A204.1 (cell line): Measurements from ENCODE around the gene RAVER1.

Experiments
- FAIRE-seq: peaks from 2 replicates; lab custom pipeline; 2012; peaks lifted over from hg19 to GRCh38; lab: Jason Lieb, UNC

The RAVER1 gene

DNA sequence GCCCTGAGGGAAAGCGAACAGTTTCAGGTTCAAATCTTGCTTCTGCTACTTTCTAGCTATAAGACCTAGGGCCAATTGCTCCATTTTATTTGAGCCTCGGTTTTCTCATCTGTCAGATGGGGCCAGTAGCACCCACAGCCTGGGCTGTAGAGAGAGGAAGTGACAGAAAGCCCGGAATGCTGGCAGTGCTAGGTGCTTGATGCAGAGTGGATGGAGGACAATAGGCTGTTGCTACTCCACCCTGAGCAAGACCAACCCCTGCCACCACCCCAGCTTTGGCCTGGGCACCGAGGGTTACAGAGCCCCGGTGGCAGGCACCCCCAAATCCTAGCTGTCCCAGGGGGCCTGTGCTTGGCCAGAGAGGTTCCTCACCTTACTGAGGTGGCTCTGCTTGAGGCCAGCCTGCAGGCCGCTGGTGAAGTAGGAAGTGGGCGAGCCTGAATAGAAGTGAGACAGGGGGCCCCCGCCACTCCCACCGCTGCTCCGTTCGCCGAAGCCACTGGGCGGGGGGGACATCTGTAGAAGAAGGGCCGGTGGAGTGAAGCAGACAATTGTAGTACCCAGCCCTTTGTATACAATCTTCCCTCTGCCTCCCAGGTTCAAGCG, 15.4 kb downstream of the RAVER1 start:
- no peak for FAIRE-seq

DNA sequence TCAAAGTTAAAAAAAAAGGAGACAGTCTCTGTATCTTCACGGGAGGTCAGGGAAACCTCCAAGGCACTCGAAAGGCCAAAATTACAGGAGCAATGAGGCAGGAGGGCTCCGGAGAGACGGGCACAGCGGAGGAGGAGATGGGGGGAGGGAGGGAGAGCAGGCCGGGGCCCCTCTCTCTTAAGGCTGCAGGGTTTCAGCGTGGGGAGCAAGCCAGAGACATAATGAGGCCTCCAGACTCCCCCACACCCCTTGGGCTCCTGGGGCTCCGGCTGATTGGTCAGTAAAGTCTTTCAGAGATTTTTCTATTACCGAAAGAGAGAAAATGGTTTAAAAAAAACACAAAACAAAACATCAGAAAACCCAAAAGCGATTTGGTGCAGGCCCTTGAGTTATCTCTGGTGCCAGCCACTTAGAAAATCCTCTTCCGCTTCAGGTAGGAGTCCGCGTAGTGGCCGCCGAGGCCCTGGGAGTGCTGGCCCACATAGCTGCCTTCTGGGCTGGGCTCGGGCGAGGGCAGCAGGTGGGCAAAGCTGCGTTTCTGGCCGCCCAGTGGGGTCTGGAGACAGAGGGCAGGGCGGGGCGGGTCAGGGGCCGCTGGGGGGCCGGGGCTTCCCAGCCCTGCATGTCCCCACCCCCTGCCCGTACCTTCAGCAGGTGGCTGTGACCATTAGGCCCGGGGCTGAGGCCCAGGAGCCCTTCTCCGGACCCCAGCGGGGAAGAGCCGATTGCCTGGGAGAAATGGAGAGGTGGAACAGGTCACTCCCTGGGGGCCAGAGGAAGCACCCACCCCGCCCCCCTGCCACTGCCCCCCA, 16.1 kb downstream of the RAVER1 start:
- FAIRE-seq = no peak

DNA sequence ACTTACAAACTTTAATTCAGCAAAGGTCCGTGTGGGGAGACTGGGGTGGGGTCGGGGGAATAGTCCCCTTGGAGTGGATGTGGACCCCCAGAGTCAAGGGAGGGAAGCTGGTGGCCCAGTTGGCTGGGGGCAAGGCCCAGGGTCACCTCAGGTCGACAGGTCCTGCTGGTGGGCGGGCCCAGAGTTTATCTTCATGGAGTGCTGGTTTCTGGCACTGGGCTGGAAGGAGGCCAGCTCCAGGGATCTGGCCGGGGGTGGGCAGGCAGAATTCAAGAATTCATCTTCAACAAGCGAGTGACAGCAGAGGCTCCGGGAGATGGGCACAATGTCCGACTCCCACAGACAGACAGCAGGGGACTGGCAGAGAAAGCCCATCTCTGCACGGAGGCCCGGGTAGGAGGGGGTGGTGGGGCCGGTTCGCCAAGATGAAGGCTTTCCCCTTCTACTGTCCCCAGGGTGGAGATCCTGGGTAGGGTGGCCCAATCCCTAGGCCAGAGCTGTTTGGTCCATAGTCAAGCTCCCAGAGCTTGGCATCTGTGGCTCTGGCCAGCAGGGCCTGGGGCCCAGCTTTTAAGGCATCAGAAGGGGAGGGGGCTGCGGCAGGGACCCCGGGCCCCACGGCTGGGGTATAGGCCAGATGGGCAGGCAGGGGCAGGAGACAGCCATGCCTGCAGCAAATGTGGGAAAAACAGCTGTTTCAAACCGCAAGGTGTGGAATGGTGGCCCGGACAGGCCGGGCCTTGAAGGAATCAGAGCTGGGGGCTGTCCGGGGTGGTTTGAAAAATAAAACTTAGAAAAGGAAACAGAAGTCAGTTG, 16.9 kb downstream of the RAVER1 start:
- no peak for FAIRE-seq

DNA sequence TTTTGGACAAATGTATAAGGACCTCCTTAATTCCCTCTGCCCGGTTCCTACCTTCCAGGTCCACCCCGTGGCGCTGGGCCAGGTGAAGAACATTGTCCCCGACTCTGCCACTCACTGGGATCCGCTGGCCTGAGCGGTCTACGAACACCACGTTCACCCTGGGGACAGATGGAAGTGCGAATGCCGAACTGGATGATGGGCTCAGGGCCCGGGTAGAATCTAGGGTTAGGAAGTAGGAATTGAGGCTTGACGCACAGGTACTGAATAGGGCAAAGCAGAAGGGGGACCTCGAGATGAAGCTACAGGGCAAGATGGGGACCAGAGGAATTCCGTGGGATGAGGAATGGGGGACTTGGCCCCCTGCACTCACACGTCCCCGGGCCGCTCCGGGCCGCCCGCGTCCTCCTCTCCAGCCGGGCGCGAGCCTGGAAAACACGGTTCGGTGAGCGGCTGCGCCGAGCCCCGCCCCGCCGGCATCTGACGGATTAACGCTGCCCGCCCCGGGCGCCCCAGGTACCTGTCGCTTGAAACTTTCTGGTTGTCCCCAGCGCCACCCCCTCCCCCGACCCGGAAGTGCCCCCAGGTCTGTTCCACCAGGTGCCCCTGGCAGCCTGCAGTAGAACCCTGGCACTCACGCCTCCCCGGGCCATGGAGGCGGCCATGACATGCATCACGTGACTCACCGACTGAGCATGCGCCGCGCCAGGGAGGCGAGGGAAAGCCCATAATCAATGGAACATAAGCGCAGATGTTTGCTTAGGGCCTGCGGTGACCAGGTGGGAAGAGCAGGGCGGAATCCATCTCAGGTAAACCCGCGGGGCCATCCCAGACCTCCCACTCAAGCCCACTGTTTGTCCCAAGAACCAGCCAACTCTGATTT, 17.8 kb downstream of the RAVER1 start, which contains the start of gene FDX2:
Gene FDX2 (minus strand): TSS at position 681 of the 880 bp plus-strand sequence. CDS start 19 bp downstream, at position 662.
- FAIRE-seq = no peak

DNA sequence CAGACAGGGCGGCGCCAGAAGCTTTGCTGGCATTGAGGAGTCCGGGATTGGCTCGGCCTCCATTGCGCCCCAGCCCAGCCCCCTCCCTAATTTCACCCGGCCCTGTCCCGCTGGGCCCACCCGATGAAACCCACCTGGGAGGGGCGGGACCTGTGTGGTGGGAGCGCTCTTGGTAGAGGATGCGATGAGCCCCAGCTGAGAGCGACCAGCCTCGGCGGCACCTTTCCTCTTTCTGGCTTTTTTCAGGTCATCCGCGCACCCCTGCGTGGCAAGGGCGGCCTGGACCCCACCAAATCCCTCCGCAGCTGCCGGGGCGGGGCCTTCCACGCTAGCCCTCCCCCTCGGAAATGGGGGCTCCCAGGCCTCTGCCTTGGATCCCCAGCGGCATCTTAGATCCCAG, 23.9 kb downstream of the RAVER1 start, which contains the start of gene ZGLP1:
Gene ZGLP1 (minus strand): TSS at position 393 of the 400 bp plus-strand sequence.
- FAIRE-seq = no peak

DNA sequence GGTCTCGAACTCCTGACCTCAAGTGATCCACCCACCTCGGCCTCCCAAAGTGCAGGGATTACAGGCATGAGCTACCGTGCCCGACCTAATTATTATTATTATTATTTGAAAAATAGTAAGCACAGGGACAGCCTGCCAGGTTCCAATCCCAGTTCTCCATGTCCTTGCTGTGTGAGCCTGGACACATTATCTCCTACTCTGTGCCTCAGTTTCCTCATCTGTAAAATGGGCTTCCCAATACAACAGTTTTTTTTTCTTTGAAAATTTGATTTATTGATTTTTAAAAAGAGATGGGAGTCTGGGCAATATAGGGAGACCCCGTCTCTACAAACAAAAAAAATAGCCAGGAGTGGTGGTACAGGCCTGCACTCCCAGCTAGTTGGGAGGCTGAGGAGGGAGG, 27.0 kb downstream of the RAVER1 start:
- no peak for FAIRE-seq

DNA sequence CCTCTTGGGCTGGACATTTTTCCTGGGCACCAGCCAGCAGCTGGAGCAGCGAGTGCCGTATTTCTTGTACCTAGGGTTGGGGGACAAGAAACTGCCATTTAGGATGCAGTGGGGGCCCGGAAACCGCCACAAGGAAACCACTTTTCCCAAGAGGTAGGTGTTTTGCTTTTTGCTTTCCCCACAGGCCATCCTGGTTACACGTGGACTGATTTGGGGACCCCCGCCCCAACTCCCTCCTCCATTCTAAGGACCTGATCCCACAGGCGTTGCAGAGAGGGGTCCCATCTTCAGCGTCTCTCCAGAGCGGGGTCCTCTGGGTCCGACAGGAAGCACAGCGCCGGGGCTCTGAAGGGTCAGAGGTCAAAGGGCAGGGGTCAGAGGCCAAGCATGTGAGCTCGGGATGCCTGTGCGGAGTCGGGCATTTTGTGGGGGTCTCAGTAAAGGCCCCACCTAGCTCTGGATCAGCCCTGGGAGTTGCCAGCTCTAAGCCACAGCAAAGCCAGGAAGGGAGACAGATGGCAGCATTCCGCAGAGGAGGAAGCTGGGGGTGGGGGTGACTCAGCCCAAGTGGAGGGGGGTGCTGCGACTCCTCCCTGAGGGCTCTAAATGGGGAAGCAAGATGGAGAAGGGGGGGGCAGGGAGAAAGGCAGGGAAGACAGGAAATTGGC, 28.1 kb downstream of the RAVER1 start:
- FAIRE-seq = no peak

DNA sequence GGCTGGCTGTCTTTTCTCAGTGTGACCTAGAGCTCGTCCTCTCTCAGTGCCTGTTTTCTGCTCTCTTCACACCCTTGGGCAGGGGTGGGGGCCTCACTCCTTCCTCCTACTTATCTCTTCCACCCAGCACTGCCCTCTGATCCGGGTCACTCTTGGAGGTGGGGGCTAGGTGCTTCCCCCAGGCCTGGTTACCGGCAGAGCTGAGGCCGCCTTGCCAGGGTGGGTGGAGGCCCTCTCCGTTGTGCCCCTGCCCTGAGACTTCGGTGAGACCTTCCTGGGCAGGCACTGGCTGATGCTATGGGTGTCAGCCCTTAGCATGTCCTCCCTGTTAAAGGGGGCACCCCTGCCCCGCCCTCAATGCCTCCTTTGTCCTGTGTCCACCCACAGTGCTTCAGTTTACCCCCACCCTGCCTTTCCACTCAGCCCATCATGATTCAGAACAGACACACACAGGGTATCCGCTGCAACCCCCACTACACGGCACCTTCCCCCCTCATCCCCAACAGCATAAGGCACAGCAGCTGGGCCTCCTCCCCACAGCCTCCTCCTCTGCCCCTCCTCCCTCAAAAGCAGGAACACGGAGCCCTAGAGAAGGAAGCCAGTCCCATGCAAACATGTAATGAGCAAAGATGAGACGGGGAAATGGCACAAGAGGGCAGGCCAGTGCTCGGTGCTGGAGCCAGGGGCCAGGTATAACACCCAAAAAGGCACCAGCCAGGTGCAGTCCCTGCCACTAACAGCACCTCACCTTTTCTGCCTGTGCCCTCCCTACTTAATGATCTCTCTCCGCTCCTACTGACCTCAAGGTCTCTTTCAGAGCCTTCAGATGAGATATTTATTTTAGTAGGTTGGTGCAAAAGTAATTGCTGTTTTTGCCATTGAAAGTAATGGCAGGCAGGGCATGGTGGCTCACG, 33.5 kb downstream of the RAVER1 start:
- FAIRE-seq = no peak

DNA sequence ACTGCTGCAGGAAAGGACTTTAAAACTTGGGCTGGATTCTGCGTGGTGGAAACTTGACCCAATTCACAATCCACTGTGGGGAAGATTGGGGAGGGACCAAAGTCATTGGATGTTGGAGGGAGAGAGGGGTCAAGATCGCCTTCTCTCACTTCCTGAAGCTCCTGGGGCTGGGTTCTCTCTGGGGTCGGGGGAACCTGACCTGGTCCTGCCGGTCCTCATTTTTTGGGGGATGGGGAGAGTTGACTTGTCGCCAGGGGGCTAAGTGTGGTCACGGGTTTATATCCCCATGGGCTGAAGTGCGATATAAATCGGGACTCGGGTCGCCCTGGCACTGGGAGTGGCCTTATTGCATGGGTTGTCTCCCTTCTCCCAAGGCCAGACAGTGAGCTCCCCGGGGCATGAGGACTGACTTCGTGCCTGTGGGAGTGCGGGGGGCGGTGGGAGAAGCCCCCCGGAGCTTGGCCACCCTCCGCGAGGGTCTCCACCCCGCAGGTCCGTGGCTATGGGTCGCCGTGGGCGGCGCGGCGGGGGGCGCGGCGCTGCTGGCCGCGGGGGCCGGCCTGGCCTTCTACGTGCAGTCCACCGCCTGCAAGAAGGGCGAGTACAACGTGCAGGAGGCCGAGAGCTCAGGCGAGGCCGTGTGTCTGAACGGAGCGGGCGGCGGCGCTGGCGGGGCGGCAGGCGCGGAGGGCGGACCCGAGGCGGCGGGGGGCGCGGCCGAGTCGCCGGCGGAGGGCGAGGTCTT, 37.3 kb downstream of the RAVER1 start:
- no peak for FAIRE-seq

DNA sequence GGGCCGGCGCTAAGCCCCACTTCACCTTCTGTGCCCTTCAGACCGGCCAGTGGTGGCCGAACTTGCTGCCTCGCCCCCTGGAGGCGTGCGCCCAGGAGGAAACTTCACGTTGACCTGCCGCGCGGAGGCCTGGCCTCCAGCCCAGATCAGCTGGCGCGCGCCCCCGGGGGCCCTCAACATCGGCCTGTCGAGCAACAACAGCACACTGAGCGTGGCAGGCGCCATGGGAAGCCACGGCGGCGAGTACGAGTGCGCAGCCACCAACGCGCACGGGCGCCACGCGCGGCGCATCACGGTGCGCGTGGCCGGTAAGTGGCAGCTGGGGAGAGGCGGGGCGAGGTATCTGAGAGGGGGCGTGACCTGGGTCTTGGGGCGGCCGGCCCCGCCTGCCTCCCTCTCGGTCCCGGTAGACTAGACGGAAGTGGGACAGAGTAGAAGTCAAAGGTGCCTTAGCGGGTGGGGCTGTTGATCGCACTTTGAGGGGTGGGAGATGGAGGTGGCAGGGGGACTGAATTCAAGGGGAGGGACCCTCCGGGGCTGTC, 38.0 kb downstream of the RAVER1 start:
- FAIRE-seq = no peak

DNA sequence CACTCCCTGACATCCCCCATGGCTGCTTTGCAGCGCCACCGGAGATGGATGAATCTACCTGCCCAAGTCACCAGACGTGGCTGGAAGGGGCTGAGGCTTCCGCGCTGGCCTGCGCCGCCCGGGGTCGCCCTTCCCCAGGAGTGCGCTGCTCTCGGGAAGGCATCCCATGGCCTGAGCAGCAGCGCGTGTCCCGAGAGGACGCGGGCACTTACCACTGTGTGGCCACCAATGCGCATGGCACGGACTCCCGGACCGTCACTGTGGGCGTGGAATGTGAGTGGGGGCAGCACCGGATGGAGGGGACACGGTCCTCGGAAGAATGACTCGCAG, 39.0 kb downstream of the RAVER1 start:
- no peak for FAIRE-seq

DNA sequence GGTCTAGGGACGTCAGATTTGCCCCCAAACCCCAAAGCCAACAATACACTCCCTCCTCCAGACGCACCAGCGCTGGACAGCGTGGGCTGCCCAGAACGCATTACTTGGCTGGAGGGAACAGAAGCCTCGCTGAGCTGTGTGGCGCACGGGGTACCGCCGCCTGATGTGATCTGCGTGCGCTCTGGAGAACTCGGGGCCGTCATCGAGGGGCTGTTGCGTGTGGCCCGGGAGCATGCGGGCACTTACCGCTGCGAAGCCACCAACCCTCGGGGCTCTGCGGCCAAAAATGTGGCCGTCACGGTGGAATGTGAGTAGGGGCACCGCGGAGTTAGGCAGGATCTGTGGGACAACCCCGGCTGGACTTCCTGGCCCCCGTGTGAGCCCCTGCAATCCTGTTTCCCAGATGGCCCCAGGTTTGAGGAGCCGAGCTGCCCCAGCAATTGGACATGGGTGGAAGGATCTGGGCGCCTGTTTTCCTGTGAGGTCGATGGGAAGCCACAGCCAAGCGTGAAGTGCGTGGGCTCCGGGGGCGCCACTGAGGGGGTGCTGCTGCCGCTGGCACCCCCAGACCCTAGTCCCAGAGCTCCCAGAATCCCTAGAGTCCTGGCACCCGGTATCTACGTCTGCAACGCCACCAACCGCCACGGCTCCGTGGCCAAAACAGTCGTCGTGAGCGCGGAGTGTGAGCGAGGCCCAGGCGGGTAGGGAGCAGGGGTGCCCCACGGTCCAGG, 39.5 kb downstream of the RAVER1 start:
- no peak for FAIRE-seq

DNA sequence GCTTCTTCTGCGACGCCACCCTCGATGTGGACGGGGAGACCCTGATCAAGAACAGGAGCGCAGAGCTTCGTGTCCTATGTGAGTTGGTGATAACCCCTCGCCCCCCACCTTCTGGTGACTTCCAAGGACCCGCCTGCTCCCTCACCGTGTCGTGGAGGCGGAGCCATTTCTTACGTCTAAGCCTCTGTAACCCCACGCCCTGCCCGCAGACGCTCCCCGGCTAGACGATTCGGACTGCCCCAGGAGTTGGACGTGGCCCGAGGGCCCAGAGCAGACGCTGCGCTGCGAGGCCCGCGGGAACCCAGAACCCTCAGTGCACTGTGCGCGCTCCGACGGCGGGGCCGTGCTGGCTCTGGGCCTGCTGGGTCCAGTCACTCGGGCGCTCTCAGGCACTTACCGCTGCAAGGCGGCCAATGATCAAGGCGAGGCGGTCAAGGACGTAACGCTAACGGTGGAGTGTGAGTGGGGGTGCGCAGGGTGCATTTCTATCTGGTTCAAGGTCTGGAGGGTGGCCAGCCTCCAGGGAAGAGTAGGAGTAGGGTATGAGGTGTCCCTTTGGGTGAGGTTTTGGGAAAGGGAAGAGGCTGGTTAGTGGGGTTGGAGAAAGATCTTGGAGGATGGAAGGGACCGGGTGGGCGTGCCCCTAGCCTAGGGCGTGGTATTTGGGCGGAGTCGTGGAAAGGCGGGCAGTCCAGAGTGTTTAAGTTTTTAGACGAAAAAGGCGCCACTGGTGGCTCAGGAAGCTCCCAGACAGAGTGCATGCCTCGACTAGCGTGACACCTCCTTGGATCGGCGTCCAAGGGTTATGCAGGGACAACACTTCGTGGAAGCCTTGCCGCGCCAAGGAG, 40.3 kb downstream of the RAVER1 start:
- no peak for FAIRE-seq

DNA sequence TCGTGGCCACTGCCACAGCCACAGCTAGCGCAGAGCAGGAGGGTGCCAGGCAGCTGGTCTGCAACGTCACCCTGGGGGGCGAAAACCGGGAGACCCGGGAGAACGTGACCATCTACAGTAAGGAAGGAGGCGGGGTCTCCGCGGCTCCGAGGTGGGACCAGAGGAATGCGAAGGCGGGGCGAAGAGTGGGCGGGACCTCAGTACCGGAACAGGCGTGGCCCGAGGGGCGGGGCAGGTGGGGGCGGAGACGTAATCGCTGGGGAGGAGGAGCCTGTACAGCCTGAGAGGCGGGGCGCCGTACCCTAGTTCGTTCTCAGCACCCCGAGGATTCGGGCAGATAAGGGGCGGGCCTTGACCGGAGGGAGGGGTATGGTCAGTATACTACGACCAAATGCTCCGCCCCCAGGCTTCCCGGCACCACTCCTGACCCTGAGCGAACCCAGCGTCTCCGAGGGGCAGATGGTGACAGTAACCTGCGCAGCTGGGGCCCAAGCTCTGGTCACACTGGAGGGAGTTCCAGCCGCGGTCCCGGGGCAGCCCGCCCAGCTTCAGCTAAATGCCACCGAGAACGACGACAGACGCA, 41.0 kb downstream of the RAVER1 start:
- FAIRE-seq = no peak

DNA sequence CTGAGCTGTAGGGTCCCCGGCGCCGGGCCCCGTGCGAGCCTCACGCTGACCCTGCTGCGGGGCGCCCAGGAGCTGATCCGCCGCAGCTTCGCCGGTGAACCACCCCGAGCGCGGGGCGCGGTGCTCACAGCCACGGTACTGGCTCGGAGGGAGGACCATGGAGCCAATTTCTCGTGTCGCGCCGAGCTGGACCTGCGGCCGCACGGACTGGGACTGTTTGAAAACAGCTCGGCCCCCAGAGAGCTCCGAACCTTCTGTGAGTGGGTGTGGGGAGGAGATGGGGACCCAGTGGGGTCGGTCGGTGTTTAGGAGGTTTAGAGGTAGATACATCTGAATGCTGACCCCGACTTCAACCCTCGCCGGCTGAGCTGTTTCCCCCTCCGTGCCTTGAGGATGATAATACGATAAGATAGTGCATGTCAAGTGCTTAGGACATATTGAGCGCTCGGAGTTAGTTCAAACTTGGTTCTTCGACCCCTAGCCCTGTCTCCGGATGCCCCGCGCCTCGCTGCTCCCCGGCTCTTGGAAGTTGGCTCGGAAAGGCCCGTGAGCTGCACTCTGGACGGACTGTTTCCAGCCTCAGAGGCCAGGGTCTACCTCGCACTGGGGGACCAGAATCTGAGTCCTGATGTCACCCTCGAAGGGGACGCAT, 41.6 kb downstream of the RAVER1 start:
- no peak for FAIRE-seq

DNA sequence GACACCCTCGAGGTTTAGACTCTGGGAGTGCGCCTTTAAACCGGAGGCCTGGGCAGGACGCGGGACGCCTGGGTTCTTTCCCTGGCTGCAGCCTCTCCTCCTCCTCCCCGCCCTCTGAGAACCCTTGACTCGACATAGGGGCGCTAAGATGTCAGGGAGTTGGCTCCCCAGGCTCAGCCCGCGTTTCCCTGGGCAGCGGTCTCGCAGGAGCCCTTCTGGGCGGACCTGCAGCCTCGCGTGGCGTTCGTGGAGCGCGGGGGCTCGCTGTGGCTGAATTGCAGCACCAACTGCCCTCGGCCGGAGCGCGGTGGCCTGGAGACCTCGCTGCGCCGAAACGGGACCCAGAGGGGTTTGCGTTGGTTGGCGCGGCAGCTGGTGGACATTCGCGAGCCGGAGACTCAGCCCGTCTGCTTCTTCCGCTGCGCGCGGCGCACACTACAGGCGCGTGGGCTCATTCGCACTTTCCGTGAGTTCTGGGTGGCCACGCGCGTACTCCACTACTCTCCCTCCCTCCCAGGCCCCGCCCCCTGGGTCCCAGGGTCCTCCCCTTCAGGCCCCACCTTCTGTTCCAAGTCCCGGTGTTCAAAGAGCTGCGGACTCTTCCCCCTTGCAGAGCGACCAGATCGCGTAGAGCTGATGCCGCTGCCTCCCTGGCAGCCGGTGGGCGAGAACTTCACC, 42.3 kb downstream of the RAVER1 start:
- FAIRE-seq = no peak
